Coronary artery (tissue), 2 donors: Measurements from ENCODE around the gene COQ7.

Experiments used
- DNase-seq: peaks from one replicate; pipeline ENCODE4 v3.0.0-alpha.2; 2017; ENCODE audit warnings: low spot score
- H3K27ac ChIP-seq, 2 donors: fragments of 200-600 bp; sonication (generic); one replicate each; pipeline ENCODE4 v1.5.1; 2016 to 2019
- H3K4me3 ChIP-seq: fragments of 200-600 bp; sonication (generic); 2 replicates; pipeline ENCODE4 v1.5.1; 2016; ENCODE audit warnings: mild to moderate bottlenecking, moderate library complexity
- TF ChIP-seq, protein P1 (sequence below): fragments of 200-600 bp; sonication (generic); IDR thresholded peaks from one replicate; pipeline ENCODE4 v1.5.1; 2019; ENCODE audit warnings: antibody characterized with exemption

Gene COQ7

DNA sequence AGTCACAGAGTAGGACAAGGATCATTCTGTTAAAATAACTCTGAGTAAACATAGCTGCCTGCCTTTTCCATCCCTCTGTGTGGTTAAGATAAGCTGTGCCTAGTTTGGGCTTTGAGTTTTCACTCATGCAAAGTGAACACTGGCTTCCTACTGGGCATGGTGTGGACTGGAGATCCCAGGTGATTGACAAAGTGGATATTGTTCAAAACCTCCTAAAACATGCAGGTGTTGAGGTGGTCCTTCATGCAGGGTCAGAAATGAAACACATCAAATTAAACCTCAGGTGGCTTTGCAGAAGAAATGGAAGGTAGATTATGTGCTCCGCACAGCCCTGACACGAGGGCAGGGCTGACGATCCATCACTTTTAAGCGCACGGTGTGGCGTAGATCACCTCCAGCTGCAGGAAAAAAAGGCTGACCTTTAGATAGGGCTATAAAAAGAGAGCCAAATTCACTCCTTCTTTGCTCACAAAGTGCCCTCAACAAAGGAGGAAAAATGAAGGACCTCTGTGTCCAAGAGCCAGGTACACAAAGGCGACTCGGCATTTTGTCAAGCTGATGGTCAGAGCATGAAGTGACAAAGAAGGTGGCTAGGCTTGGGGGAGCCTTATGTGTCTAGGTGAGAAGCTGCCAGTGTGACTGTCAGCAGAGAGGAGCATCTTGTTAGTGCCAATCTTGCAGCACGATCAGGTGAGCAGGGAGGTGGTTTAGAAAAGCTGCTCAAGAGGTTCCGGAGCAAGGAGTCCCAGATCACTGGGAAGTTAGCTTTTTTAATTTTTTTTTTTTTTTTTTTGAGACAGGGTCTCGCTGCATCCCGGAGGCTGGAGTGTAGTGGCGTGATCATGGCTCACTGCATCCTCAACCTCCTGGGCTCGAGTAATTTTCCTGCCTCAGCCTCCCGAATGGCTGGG, 26.5 kb downstream of the COQ7 start:
- no peak overlapping the region for H3K4me3 ChIP-seq
- no peak overlapping the region for H3K27ac ChIP-seq
- TF ChIP-seq, protein P1, sequence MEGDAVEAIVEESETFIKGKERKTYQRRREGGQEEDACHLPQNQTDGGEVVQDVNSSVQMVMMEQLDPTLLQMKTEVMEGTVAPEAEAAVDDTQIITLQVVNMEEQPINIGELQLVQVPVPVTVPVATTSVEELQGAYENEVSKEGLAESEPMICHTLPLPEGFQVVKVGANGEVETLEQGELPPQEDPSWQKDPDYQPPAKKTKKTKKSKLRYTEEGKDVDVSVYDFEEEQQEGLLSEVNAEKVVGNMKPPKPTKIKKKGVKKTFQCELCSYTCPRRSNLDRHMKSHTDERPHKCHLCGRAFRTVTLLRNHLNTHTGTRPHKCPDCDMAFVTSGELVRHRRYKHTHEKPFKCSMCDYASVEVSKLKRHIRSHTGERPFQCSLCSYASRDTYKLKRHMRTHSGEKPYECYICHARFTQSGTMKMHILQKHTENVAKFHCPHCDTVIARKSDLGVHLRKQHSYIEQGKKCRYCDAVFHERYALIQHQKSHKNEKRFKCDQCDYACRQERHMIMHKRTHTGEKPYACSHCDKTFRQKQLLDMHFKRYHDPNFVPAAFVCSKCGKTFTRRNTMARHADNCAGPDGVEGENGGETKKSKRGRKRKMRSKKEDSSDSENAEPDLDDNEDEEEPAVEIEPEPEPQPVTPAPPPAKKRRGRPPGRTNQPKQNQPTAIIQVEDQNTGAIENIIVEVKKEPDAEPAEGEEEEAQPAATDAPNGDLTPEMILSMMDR: no peak
- peak; percentile 22 for DNase-seq

DNA sequence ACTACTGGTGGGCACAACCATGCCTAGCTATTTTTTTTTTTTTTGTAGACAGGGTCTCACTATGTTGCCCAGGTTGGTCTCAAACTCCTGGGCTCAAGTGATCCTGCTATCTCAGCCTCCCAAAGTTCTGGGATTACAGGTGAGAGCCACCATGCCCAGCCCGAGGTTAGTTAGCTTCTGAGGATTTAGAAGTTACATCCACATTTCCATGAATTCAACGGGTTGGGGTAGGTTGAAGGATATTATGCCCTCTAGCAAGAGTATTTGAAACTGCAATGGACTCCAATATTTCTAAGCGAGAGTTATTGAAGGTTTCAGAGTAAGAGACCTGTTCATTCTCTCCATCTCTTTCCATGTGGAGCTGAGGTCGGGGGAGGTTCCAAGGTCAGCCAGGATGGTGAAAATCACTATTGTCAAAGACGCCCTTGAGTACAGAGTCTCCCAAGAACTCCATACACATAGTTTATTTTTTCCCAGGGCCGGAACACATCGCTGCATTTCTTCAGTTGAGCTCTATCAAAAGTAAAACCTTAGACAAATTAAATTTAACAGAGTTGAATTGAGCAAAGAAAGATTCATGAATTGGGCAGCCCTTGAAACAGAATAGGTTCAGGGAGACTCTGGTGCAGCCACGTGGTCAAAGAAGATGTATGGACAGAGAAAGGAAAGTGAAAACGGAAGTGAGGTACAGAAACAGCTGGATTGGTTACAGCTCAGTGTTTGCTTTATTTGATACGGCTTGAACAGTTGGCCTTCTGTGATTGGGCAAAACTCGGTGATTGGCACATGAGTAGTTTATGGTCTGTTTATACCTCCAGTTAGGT, 27.3 kb downstream of the COQ7 start:
- TF ChIP-seq, protein P1: no peak
- peak; percentile 12 for DNase-seq
- Histone ChIP-seq H3K4me3 (no peak overlapping the region), H3K27ac (no peak overlapping the region)

DNA sequence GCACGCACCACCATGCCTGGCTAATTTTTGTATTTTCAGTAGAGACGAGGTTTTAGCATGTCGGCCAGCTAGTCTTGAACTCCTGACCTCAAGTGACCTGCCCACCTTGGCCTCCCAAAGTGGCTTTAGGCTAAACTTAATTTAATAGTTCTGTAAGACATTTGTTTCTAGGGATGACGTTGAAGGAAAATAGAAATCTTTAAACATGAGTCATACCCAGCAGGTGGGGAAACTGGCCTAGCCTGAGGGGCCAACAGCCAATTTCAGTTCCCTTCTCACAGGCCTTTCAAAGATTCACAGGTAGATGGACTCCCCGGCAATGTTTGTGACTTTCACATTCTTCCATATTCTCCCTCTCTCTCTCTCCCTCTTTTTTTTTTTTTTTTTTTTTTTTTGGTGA, 28.2 kb downstream of the COQ7 start:
- Histone ChIP-seq H3K27ac (no peak overlapping the region), H3K4me3 (no peak overlapping the region)
- TF ChIP-seq, protein P1: no peak
- DNase-seq: peak; percentile 16

DNA sequence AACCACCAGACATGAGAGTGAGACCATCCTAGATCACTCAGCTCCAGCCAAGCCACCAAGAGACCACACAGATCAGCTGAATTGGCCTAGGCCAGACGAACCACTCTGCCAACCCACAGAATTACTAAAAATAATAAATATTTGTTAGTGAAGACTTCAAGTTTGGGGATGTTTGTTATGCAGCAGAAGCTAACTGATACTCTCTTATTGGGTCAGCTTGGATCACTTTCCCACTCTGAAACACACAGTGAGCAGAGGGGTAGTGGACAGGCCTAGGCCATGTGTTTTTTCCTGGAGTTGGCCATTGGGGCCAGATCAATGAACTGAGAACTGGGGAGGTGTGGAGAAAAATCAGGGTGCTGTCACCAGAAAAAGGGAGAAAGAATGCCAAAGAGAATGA, 30.8 kb downstream of the COQ7 start:
- TF ChIP-seq, protein P1: no peak
- Histone ChIP-seq H3K27ac (no peak overlapping the region), H3K4me3 (no peak overlapping the region)
- DNase-seq: peak; percentile 21

DNA sequence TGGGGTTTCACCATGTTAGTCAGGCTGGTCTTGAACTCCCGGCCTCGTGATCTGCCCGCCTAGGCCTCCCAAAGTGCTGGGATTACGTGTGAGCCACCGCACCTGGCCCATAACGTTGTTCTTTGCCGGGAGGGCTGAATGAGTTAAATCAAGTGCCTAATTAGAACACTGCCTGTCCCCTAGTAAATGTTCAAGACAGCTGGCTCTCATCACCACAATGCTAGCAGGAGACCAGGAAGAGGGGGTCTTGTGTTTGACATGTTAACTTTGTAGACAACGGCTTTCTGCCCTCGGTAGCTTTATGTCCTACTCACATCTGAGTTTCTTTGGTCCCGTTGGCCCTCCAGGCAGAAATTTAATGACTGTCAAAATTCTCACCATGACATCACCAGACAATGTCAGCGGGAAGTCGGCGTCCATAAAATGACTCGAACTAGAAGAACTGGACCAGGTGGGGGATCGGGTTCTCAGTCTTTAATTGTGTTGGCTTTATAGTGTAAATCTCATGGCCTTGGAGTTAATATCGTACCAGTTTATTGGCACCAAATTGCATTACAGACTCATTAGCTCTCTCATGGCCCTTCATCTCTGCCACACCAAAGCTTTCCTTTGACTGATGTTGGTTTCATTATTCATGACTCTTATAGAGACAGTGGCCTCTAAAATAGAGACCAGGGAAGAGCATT, 34.9 kb downstream of the COQ7 start:
- peak; percentile 8 for DNase-seq
- TF ChIP-seq, protein P1: no peak

DNA sequence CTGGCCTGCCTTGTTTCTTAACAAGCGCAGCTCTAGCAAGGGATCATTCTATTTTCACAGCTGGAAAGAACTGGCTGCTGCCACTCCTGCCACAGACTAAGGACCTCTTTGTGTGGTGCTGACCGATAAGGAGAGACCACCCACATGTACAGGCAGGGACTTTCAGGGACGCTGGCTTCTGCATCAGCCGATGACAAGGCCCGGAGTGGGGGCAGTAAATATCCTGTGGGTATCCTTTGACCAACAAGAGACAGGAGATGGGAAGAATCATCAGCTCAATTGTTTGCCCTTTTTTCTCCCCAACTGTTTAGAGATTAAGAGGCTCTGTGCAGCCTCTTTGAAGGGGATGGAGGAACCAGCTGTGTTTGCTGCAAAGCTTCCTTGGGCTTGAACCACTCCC, 37.2 kb downstream of the COQ7 start:
- no peak for DNase-seq
- Histone ChIP-seq H3K4me3 (no peak overlapping the region), H3K27ac (no peak overlapping the region)
- TF ChIP-seq, protein P1: no peak

More for the DNA sequence above, 34.9 kb downstream of the COQ7 start:
- Histone ChIP-seq H3K27ac (no peak overlapping the region), H3K4me3 (no peak overlapping the region)
